Dedifferentiated amniotic fluid mesenchymal stem cell (primary cell): Measurements from ENCODE around the gene ACSL4.
"Not testable (repeated sequence)": the region's sequence is repeated elsewhere in the genome, so short reads cannot be mapped to it uniquely, and the experiment has no call there.

ENCODE experiments used
- DNase-seq: peaks from one replicate; pipeline ENCODE4 v3.0.0-alpha.2; 2016; ENCODE audit errors: extremely low spot score

The ACSL4 gene

GRCh38 chrX:109728173-109728535, 4.9 kb downstream of the ACSL4 start:
- DNase-seq, result no peak

DNA sequence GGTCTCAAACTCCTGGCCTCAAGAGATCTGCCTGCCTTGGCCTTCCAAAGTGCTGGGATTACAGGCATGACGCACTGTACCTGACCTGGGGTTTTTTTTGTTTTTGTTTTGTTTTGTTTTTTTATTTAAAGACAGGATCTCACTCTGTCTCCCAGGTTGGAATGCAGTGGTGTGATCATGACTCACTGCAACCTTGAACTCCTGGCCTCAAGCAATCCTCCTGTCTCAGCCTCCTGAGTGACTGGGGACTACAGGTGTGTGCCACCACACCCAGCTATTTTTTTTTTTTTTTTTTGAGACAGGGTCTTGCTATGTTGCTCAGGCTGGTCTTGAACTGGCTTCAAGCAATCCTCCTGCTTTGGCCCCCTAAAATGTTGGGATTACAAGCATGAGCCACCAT, 8.1 kb downstream of the ACSL4 start:
- not testable (repeated sequence) for DNase-seq

DNA sequence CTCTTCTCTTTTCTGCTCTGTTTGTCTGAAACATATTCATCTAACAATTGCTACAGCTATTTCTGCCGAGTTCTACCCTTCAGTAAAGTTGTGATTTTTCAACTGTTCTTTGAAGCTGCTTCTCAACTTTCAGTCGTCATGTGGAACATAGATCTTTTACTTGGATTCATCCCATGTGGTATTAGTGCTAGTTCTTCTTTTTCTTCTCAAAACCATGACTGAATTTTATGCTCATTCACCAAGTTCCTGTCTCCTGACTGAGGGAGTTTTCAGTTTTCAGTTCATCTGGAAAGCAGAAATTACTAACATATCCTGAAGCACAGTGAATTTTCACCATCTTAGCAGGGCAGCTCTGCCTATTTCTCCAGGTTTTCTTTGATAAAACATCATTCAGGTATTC, 12.1 kb downstream of the ACSL4 start:
- DNase-seq, result no peak

DNA sequence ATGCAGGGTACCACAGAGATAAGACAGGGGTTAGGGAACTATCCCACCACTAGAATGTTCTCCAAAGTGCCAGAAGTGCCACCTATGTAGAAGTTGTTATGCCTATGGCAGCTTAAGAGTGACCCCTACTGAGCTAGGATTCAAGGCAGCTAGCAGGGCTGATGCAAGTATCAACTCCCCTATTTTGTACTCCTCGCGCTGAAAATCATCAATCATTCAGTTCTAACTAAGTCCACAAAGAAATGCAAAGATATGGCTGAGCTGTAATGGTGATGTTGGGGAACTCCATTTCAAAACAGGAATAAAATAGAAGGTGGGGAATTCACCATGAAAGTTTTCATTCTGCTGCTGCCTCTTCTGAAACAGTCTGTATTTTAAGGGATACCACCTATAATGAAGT, 13.8 kb downstream of the ACSL4 start:
- DNase-seq, result no peak

DNA sequence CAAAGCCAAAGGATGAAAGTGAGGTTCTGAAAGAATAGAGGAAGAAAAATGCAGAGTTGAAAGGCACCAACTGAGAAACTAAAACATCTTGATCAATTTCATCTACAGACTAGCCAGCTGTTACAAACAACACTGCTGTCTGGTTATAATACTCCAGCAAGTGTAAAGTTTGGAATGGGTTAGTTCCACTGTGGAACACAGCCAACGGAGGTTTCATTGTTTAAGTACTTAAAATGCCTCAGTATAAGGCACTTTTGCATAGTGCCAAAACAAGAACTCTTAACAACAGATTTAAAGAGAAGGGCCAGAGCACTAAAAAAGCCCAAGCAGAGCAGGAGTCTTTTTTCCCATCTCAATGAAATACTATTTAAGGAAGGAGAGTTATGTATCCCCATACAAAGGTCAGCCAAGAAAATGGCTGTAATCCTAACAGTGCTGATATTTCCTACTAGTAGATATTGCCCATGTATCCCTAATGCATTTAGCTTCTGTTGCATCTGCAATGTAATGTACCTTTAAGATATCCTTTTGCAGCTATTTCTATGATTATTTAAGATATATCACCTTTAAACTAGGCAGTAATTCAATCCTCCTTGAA, 16.5 kb downstream of the ACSL4 start:
- DNase-seq, result no peak

- DNase-seq, result no peak
Observed at GRCh38 chrX:109714340-109714958, 18.6 kb downstream of the ACSL4 start.

DNA sequence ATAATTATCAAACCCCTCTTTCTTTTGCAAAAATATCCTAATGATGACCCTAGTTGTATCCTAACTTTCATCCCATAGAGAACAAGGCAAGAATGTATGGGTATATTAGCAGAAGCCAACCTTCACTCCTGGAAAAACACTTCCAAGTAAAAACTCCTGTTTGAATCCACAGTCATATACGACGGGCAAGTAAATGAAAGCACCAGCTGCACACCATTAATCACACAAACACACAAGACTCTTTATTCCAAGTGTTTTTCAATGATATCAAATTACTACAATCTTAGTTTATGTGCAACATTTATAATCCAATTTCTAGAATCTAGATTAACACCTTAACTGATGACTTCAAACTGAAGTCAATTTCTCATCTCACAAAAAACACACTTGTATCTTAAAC, 22.9 kb downstream of the ACSL4 start:
- DNase-seq, result no peak

- no peak for DNase-seq
Observed at GRCh38 chrX:109709129-109709631, 23.9 kb downstream of the ACSL4 start.

DNA sequence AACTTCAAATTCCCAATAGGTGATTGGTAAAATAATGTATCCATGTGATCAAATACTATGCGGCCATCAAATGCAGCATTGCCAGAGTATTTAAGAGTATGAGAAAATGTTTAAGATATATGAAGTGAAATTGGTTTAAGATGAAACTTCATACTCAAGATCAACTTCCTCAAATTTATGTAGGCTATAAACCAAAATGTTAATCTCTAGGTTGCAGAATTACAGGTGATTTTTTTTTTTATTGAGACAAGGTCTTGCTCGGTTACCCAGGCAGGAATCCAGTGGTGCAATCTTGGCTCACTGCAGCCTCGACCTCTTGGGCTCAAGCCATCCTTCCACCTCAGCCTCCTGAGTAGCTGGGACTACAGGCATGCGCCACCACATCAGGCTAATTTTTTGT, 25.3 kb downstream of the ACSL4 start:
- DNase-seq, result no peak

DNA sequence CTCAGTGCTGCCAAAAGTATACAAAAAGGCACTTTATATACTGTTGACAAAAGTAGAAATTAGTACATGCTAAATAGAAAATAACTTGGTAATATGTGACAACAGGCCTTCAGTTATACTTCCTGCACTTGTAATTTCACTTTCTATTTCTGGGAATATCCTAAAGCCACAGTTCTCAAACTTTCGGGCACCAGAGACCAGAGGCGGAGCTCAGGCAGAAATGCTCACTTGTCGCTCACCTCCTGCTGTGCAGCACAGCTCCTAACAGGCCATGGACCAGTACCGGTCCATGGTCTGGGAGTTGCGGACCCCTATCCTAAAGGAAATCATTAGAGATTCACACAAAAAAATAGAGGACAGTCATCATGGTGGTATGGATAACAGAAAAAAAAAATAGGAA, 25.7 kb downstream of the ACSL4 start:
- DNase-seq, result no peak

- no peak for DNase-seq
Observed at GRCh38 chrX:109704563-109704962, 28.5 kb downstream of the ACSL4 start.

DNA sequence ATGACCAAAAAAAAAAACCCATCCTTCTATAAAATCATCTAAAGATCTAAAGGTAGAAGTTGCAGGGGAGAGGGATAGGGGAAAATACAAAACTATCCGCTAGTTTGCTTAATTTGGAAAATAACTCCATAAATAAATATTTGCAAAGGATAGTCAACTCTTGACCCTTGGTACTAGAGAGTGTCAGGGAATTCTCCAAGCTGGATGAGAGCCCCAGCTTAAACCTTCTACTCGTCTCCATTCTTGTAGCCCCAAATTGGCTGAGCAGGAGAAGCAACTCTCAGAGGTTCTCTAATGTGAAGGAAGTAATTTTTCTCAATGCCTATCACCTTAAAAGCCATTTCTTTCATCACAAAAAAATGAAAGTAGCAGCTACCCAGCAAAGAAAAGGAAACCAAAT, 35.2 kb downstream of the ACSL4 start:
- no peak for DNase-seq

DNA sequence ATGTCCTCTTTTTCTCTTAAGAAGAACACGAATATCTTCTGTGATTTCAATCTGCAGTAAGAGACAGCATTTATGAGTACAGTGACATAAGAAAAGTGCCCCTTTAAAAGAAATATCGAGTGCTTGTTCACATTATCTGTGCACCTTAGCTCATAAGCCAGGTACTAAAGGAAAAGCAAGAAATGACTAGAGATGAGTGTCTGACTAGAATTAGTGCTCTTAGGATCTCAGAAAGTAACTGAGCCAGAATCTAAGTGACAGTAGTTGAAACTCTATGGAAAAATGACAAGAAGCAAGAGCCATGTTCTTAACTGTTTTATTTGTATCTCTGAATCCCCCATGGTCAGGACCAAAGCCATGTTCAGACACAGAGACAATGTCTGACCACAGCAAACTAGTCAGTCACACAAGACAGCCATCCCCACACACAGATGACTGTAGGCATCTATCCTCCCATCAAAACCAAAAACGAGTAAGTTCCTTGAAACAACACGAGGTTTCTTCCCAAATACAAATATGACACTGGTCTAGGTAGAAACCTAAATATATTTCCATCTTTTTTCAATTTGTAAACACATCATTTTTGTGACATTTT, 36.8 kb downstream of the ACSL4 start:
- DNase-seq, result no peak

DNA sequence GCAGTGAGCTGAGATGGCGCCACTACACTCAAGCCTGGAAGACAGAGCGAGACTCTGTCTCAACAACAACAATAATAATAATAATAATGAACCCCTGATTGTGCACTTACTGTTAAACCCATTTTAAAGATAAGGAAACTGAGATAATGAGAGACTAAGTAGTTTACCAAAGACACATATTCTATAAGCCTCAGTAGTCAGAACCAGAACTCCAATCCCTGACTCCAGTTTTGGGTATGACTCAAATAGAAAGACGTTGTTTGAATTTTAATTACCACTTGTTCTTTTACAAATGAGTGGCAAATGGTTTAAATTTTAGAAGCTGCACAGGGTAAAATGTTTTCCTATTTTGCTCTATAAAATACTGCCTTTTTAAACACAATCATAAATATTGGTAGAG, 37.4 kb downstream of the ACSL4 start:
- DNase-seq, result no peak

DNA sequence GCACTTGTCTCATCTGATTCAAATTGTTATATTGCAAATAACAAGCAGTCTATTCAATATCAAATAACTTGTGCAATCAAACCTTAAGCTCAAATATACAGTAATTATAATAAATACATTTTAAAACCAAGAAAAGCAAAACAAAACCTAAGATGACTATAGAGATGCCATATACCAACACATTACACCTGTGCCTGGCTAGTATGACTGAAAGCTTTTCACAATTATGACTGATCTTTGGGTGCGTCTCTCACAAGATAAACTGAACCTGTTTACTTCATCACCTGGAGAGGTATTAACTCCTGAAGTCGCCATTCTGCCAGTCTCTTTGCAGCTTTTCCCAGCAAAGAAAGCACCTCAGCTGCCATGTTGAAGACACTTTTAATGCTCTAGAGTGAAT, 41.3 kb downstream of the ACSL4 start:
- DNase-seq, result no peak

- DNase-seq, result no peak
Observed at GRCh38 chrX:109691277-109691676, 41.8 kb downstream of the ACSL4 start.

DNA sequence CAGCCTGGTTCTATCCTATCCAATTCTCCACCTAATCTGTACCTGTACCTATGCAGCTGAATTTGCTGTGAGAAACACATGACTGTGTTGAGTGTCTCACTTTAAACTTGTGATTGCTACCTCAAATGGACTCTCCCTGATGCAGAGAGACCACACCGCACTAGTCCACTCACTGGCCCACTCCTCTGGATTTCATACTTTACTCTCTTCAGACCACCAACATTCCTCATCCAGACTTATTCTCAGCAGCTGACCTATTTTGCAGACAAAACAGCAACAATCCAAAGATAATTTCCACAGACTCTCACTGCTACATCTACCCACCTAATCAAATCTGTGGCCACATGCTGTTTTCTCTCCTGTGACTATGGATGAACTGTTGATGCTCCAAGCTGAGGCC, 45.2 kb downstream of the ACSL4 start:
- no peak for DNase-seq

DNA sequence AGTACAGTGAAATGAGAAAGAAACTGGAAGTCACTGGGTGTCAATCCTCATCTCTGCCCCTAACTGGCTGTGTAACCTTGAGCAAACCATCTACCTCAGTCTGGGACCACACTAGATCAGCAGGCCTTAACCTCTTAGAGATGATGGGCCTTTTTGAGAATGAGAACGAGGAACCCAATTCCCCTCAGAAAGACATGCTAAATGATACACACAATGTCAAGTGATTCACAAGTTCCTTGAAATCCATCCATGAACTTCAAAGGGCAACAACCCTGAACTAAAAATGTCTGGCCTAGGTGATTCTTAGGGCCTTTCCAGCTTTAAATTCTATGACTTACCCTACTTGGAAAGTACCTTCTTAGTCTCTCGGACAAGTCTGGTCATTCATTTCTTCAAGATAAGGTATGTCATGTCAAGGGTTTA, 47.4 kb downstream of the ACSL4 start:
- DNase-seq, result no peak

- DNase-seq, result no peak
Observed at GRCh38 chrX:109684136-109684535, 48.9 kb downstream of the ACSL4 start.

DNA sequence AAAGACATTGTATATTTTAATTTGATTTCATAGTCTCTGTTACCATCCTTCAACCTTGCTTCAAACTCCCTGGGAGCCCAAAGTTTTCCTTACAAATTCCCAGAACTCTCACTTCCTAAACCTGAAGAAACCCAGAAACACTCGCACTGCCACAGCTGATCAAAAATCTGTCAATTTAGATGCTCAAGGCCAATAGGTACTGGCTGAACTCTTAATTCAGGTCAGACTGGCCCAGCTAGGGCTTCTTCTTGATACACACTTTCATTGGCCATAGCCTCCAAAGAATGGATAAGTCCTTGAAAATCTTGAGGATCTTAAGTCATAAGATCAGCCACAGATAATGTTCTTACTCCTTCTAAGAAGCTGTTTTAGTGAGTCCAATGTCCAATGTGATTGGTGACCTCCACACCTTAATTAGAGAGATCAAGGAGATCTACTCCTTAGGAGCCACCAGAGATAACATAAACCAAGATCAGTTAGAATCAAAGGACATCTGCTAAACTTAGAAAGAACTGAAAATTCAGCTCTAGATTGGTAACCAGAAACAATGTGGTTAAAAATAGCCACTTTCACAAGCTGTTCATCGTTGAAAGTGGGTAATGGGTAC, 51.5 kb downstream of the ACSL4 start:
- no peak for DNase-seq

DNA sequence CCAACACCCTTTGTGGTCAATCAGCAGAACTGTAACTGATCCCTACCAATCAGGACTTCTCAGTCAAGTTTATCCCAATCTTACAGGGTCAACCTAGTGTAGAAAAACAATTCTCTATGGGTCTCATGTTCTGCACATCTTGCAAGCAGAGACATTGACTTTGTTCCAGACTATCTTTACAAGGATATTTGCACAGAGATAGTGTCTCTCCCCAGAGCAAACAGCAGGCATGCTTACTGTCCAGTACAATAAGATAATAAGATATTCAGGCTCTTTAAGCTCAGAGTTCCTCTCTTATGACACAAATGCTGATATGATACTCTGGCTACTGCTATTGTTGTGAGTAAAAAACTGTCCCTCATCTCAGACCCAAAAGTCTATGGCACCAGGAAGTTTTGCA, 53.2 kb downstream of the ACSL4 start:
- no peak for DNase-seq

DNA sequence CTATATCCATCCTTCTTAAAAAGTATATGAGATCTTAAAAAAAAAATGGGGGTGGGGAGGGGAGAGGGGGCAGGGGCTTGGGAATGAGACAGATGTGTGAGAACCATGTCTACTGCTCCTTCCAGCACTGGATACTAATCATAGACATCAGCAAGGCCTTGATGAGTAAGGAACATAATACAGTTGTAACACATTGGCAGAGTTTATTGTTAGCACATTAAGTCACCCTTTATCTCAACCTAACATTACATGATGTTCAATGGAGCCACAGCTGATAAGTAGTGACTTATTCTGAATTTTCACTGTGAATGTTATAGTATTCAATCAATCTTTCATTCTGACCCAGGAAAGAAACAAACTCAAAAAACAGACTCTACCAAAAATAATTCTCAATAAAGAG, 60.8 kb downstream of the ACSL4 start:
- DNase-seq, result no peak

- not testable (repeated sequence) for DNase-seq
Observed at GRCh38 chrX:109671170-109671569, 61.9 kb downstream of the ACSL4 start.
